Left lung (tissue), 10 donors: Measurements from ENCODE around the gene RNF113B. TPM values are rescaled to one million over a fixed set of nuclear protein-coding genes. Genes with fewer than 3 reads are reported as not detected.

Experiments used
- ATAC-seq: fragments of 200-7000 bp; cut with Tn5 transposase; one replicate; pipeline ENCODE4 v1.9.1; 2020; ENCODE audit warnings: moderate library complexity
- DNase-seq, 4 donors: peaks; one replicate each; pipeline ENCODE4 v3.0.0-alpha.2; 2013 to 2020
- H3K27ac ChIP-seq, 2 donors: fragments of 200-600 bp; sonication (generic) in 1 of 2; one replicate each; pipeline versions ENCODE4 v1.5.0 to v1.8.0; 2020 to 2021
- H3K27me3 ChIP-seq, 2 donors: fragments of 200-600 bp; sonication (generic) in 1 of 2; one replicate each; pipeline versions ENCODE4 v1.5.0 to v1.8.0; 2020 to 2021
- H3K36me3 ChIP-seq, 2 donors: fragments of 200-600 bp; sonication (generic) in 1 of 2; one replicate each; pipeline versions ENCODE4 v1.5.0 to v1.8.0; 2020 to 2021
- H3K4me1 ChIP-seq, 2 donors: fragments of 200-600 bp; one replicate each; pipeline ENCODE4 v1.8.0; 2021
- H3K4me3 ChIP-seq, 2 donors: fragments of 200-600 bp; sonication (generic) in 1 of 2; one replicate each; pipeline versions ENCODE4 v1.5.0 to v1.8.0; 2020 to 2021; ENCODE audit warnings: mild to moderate bottlenecking in 1 of 2
- H3K9me3 ChIP-seq, 2 donors: fragments of 200-600 bp; sonication (generic) in 1 of 2; one replicate each; pipeline versions ENCODE4 v1.5.0 to v1.8.0; 2020 to 2021
- CTCF ChIP-seq, 2 donors: fragments of 200-600 bp; sonication (generic) in 1 of 2; IDR thresholded peaks; one replicate each; pipeline versions ENCODE4 v1.5.0 to v1.8.0; 2021; ENCODE audit warnings: antibody characterized with exemption in 2 of 2
- intact Hi-C, 2 donors: fragments of 100-400 bp; cut with DNase I; formaldehyde crosslinking; loops; one replicate each; pipeline versions ENCODE4 v1.11.2 to v1.14.2; 2022
- polyA plus RNA-seq, 6 donors: library from polyadenylated mRNA; unstranded; fragments of 120-200 nt; gene quantifications; one replicate each; pipeline ENCODE4 v1.2.1, GENCODE V29; 2013; ENCODE audit not compliant: insufficient read length in 6 of 6
- total RNA-seq, 2 donors: library from RNA; stranded (reverse); fragmentation: NEBNext Ultra II Directional; extraction: Animal tissue kit (Norgen Biotek cat#: 25700); gene quantifications; one replicate each; pipeline ENCODE4 v1.2.1, GENCODE V29; 2021
- donor health status: DM: no; HTN: yes; CAD: no.
- donor health status: DM: no; HTN: no; CAD: no.

RNF113B gene
- total and polyA plus RNA-seq, 8 donors, result 0.18 TPM; not detected in 7

- no peak overlapping the region for H3K4me3 ChIP-seq
- DNase-seq, result no peak
- no peak overlapping the region for H3K27ac ChIP-seq
- peak; percentile 46 for ATAC-seq
- intact Hi-C loops, result no loop called here
- H3K9me3 ChIP-seq, result no peaks in the 10 kb centered on the region
- no peaks in the 10 kb centered on the region for H3K27me3 ChIP-seq
- no peaks in the 10 kb centered on the region for H3K36me3 ChIP-seq
- no peak for TF ChIP-seq CTCF (IDR thresholded peaks at IDR 0.05)
- H3K4me1 ChIP-seq, result no peaks in the 10 kb centered on the region
These were observed 26.1 kb downstream of the RNF113B start for GRCh38 chr13:98150832-98151479.

GRCh38 chr13:98147521-98147920, 29.5 kb downstream of the RNF113B start:
- Histone ChIP-seq H3K4me3 (no peak overlapping the region), H3K4me1 (peaks cover 0 to 19% of the 10 kb centered on the region in 2 donors), H3K27me3 (peaks cover 0 to 27% of the 10 kb centered on the region in 2 donors), H3K27ac (no peak overlapping the region), H3K36me3 (no peaks in the 10 kb centered on the region), H3K9me3 (no peaks in the 10 kb centered on the region)
- intact Hi-C loops, result no loop called here
- TF ChIP-seq CTCF (IDR thresholded peaks at IDR 0.05), result peak in 1 of 2 donors; percentile 8
- DNase-seq (no peak), ATAC-seq (no peak)

- Histone ChIP-seq H3K4me1 (peaks cover 0 to 29% of the 10 kb centered on the region in 2 donors), H3K36me3 (no peaks in the 10 kb centered on the region), H3K27me3 (peaks cover 0 to 52% of the 10 kb centered on the region in 2 donors), H3K4me3 (peak overlapping the region; percentile 54 to 55), H3K9me3 (no peaks in the 10 kb centered on the region), H3K27ac (peak overlapping the region in 1 of 2 donors; percentile 77)
- intact Hi-C loops, result no loop called here
- ATAC-seq, result no peak
- DNase-seq, result peak in 2 of 4 donors; percentile 20 to 27
- TF ChIP-seq CTCF (IDR thresholded peaks at IDR 0.05), result no peak
These were observed 32.2 kb downstream of the RNF113B start for GRCh38 chr13:98144801-98145350.

- no peaks in the 10 kb centered on the region for H3K9me3 ChIP-seq
- no peak for TF ChIP-seq CTCF (IDR thresholded peaks at IDR 0.05)
- H3K4me3 ChIP-seq, result peak overlapping the region; percentile 54 to 55
- H3K36me3 ChIP-seq, result no peaks in the 10 kb centered on the region
- DNase-seq (peak in 2 of 4 donors; percentile 26 to 33), ATAC-seq (peak; percentile 2)
- H3K27ac ChIP-seq, result peak overlapping the region; percentile 59 to 77
- intact Hi-C loops, result no loop called here
- H3K4me1 ChIP-seq, result peaks cover 0 to 29% of the 10 kb centered on the region in 2 donors
- peaks cover 0 to 53% of the 10 kb centered on the region in 2 donors for H3K27me3 ChIP-seq
These were observed 32.9 kb downstream of the RNF113B start for GRCh38 chr13:98144027-98144741.

- intact Hi-C loops, result no loop called here
- peak overlapping the region; percentile 54 to 55 for H3K4me3 ChIP-seq
- H3K27ac ChIP-seq, result peak overlapping the region; percentile 59 to 77
- H3K36me3 ChIP-seq, result no peaks in the 10 kb centered on the region
- peaks cover 0 to 53% of the 10 kb centered on the region in 2 donors for H3K27me3 ChIP-seq
- ATAC-seq, result peak; percentile 2
- peak in 3 of 4 donors; percentile 28 to 79 (median 37) for DNase-seq
- TF ChIP-seq CTCF (IDR thresholded peaks at IDR 0.05), result no peak
- no peaks in the 10 kb centered on the region for H3K9me3 ChIP-seq
- peaks cover 0 to 29% of the 10 kb centered on the region in 2 donors for H3K4me1 ChIP-seq
These were observed 33.5 kb downstream of the RNF113B start for GRCh38 chr13:98143601-98144026.
